ENCODE results near the gene RTEL1.

- TF ChIP-seq POLR2A (IDR thresholded peaks at IDR 0.05; ENCODE audit: low read length) (no peak), GATA1 (IDR thresholded peaks at IDR 0.05; ENCODE audit: low read depth, low read length) (no peak)
These were observed 4.1 kb downstream of the RTEL1 start for GRCh38 chr20:63661959-63662812.

Data from erythroblast (primary cell).